AG04450 (cell line): ENCODE data around the gene NKRF. TPM values are rescaled to one million over a fixed set of nuclear protein-coding genes. Genes with fewer than 3 reads are reported as not detected.

Experiments used
- CTCF ChIA-PET: fragments of 300-600, 350-600 bp; formaldehyde crosslinking; extraction: SDS; loops from one replicate; lab custom pipeline; 2022; ENCODE audit warnings: antibody characterized with exemption, inconsistent platforms; lab: Charles Lee
- POLR2A ChIA-PET: fragments of 350-600 bp; formaldehyde crosslinking; extraction: SDS; loops from one replicate; lab custom pipeline; 2021; ENCODE audit warnings: antibody characterized with exemption, inconsistent platforms; lab: Yijun Ruan, JAX
- DNase-seq: peaks from one replicate; pipeline ENCODE4 v3.0.0-alpha.2; 2011; ENCODE audit warnings: low read depth, low spot score
- H3K27ac ChIP-seq: one replicate; pipeline ENCODE4 v1.5.1; 2012; ENCODE audit warnings: low read depth, low read length, control low read depth
- H3K27me3 ChIP-seq: one replicate; pipeline ENCODE4 v1.6.0; 2012; ENCODE audit warnings: low read length; ENCODE audit not compliant: control insufficient read depth, insufficient read depth
- H3K4me3 ChIP-seq: 2 replicates; pipeline ENCODE4 v1.5.1; 2011; ENCODE audit warnings: mild to moderate bottlenecking, low read depth, low read length, control low read depth
- H3K9me3 ChIP-seq: 2 replicates; pipeline ENCODE4 v1.5.1; 2012; ENCODE audit warnings: low read length; ENCODE audit not compliant: control insufficient read depth, insufficient read depth
- polyA plus RNA-seq: library from polyadenylated mRNA; depleted of rRNA; stranded (reverse); fragments of >200 nt; gene quantifications from 2 replicates; pipeline ENCODE4 v1.2.3, GENCODE V29; 2011
- TF ChIP-seq, protein P1 (sequence below): IDR thresholded peaks from 2 replicates; pipeline ENCODE4 v1.5.1; 2011; ENCODE audit warnings: low read depth, low read length, control low read depth, inconsistent platforms

Gene NKRF
- polyA plus RNA-seq, 1 experiment, result 6.4 TPM

DNA sequence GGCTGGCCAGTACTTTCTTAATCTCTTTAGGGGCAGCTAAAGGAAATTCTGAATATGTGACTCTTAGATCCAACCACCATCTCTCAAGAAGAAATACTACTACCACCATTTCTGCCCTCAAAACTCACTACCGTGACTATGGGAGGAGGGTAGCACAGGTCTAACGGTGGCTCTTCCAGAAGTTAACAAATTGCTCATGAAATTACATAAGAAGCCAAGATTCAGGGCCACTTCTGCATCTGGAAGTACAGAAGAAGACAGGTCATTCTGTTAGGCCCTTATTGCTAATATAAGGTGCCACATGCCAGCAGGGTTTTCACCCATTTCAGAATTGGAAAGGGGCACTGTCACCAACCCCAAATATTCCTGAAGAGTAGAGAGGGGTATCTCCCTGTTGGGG is 19.6 kb upstream of the NKRF start:
- DNase-seq, result no peak
- ChIA-PET POLR2A (no interaction called here), CTCF (interaction anchor here (1.0 kb wide), 1 partner anchor 16 kb away, joined by 5 read pairs; no protein-coding TSS in a partner anchor)
- TF ChIP-seq, protein P1, sequence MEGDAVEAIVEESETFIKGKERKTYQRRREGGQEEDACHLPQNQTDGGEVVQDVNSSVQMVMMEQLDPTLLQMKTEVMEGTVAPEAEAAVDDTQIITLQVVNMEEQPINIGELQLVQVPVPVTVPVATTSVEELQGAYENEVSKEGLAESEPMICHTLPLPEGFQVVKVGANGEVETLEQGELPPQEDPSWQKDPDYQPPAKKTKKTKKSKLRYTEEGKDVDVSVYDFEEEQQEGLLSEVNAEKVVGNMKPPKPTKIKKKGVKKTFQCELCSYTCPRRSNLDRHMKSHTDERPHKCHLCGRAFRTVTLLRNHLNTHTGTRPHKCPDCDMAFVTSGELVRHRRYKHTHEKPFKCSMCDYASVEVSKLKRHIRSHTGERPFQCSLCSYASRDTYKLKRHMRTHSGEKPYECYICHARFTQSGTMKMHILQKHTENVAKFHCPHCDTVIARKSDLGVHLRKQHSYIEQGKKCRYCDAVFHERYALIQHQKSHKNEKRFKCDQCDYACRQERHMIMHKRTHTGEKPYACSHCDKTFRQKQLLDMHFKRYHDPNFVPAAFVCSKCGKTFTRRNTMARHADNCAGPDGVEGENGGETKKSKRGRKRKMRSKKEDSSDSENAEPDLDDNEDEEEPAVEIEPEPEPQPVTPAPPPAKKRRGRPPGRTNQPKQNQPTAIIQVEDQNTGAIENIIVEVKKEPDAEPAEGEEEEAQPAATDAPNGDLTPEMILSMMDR, result no peak
- Histone ChIP-seq H3K9me3 (no peaks in the 10 kb centered on the region), H3K27ac (no peak overlapping the region), H3K27me3 (no peaks in the 10 kb centered on the region), H3K4me3 (no peak overlapping the region)

DNA sequence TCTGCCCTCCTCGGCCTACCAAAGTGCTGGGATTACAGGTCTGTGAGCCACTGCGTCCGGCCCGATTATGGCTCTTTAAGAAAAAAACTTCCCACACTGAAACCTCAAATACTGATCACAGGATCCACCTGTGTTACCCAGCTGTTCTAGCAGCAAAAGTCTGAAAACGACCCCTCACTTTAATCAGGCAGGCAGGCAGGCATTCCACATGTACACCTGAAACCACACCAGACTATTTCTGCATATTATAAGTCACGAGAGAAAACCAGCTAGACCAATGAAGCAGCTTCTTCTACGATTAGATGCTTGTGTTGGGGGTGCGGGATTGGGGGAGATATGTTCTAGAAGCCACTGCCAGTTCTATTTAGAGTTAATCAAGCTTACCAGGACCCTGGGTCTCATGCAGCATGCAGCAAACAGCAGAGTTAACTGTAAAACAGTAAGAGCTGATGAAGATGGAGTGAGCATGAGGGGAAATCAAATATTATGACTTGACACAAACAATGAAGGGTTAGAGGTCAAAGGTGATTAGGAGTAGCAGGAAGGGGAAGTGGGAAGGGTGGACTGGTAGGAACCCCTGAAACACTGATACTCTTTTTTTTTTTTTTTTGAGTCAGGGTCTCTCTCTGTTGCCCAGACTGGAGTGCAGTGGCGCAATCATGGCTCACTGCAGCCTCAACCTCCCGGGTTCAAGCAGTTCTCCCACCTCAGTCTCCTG is 18.9 kb upstream of the NKRF start:
- TF ChIP-seq, protein P1, result no peak
- Histone ChIP-seq H3K27ac (no peak overlapping the region), H3K4me3 (no peak overlapping the region), H3K9me3 (no peaks in the 10 kb centered on the region), H3K27me3 (no peaks in the 10 kb centered on the region)
- CTCF ChIA-PET, result interaction anchor here (0.5 to 1.0 kb wide), 2 partner anchors 15 to 915 kb away, joined by 4 to 5 read pairs; no protein-coding TSS in a partner anchor
- no peak for DNase-seq
- POLR2A ChIA-PET, result no interaction called here

DNA sequence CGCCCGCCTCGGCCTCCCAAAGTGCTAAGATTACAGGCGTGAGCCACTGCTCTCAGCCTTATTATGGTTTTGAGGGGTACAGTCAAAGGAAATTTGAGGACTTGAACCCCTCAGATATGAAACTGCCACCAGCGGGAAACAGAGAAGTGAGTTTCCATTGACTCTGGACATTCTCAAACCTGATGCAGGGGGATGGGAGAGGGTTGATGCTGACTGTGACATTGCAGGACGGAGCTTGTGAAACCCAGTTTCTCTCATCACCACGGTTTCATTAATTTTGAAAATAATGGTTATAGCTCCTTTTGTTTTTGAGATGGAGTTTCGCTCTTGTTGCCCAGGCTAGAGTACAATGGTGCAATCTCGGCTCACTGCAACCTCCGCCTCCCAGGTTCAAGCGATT is 18.2 kb upstream of the NKRF start:
- no peak overlapping the region for H3K4me3 ChIP-seq
- no peak for DNase-seq
- ChIA-PET POLR2A (no interaction called here), CTCF (interaction anchor here (0.5 kb wide), 1 partner anchor 914 kb away, joined by 4 read pairs; no protein-coding TSS in a partner anchor)
- TF ChIP-seq, protein P1, result no peak
- H3K9me3 ChIP-seq, result no peaks in the 10 kb centered on the region
- H3K27me3 ChIP-seq, result no peaks in the 10 kb centered on the region
- no peak overlapping the region for H3K27ac ChIP-seq

DNA sequence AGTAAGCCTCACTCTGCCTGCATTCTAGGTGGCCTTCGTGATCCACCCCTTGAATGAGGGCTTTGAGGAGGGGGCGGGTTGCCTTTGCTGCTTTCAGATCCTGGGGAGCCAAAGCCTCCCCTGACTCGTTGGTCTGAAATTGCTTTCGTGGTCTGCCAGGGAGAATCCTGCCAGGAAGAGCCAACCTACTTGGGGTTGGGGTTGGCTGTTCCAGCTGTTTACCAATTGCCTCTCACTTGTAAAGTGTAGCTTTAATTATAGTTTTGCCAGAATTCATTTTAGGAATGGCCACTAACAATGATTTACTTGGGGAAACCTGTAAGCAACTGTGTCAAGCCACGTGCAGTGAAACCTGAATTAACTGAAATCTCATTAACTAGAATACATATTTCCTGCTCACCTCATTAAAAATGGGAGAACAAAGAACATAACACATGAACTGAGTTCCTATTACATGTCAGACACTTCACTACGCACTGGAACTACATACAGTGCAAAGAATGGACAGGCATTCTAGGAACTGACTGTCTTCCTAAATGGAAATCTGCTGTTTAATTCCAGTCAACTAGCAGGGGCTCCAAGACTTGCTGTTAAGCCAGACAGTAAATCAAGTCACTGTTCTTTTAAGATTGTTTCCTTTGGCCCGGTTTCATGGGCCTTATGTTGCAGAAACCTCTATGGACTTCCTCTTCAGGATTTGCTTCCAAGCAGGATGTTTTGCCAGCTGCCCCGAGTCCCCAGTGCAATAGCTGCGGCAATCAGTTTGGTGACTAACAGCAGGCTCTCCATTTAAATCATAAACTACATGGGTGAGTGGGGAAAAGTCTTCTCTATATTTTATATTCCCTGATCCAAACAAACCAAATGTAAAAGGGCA is 16.4 kb upstream of the NKRF start:
- ChIA-PET CTCF (interaction anchor here (0.9 to 1.2 kb wide), 2 partner anchors 13 to 107 kb away, joined by 3 to 4 read pairs; no protein-coding TSS in a partner anchor), POLR2A (no interaction called here)
- Histone ChIP-seq H3K27ac (no peak overlapping the region), H3K4me3 (no peak overlapping the region), H3K9me3 (no peaks in the 10 kb centered on the region), H3K27me3 (no peaks in the 10 kb centered on the region)
- TF ChIP-seq, protein P1, result no peak
- DNase-seq, result no peak

DNA sequence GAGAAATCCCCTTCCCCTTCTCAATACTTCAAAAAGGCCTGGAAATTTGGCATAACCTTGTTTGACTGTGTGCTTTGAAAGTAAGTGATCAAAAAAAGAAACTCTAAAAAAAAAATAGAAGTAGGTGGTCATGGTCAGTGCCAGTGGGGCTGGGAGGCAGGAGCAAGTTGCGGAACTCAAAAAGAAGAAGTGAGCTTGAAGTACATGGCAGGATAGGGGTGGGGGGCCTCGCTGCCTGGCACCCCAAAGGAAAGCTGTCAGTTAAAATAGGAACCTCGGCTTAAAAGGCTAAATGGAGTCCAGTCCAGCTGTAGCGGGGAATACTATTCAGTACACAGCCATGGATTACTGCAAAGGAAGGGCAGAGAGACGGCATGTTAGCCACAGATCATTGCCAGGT is 12.2 kb upstream of the NKRF start:
- no peak for DNase-seq
- CTCF ChIA-PET, result interaction anchor here (0.6 kb wide), 2 partner anchors 111 to 275 kb away, joined by 3 to 4 read pairs; no protein-coding TSS in a partner anchor

More for the DNA sequence above, 12.2 kb upstream of the NKRF start:
- H3K9me3 ChIP-seq, result no peaks in the 10 kb centered on the region
- H3K27me3 ChIP-seq, result no peaks in the 10 kb centered on the region
- H3K27ac ChIP-seq, result no peak overlapping the region
- POLR2A ChIA-PET, result no interaction called here
- TF ChIP-seq, protein P1, result no peak
- H3K4me3 ChIP-seq, result no peak overlapping the region
